ENCODE measurements around the gene MYH9.
A peak's percentile ranks its signal among the peaks of the same experiment; 100 is the strongest.

Gene MYH9

GRCh38 chr22:36360871-36361383 lies 26.8 kb downstream of the MYH9 start:
- H3K9me3 ChIP-seq (ENCODE audit: insufficient read depth, low read depth, low read length) = no peaks in the 10 kb centered on the region
- no peaks in the 10 kb centered on the region for H3K27me3 ChIP-seq (ENCODE audit: insufficient read depth, low read length)
- H3K36me3 ChIP-seq (ENCODE audit: insufficient read depth, low read depth, low read length) = peaks cover 5% of the 10 kb centered on the region; the same call in 1 of the 2 replicates
- peak overlapping the region; percentile 39 for H3K27ac ChIP-seq (ENCODE audit: low read length)
- H3K4me3 ChIP-seq (ENCODE audit: low read length) = no peak overlapping the region
- H3K9ac ChIP-seq (ENCODE audit: low read depth, low read length) = peak overlapping the region; percentile 55; the same call in 1 of the 2 replicates
- H3K4me1 ChIP-seq (ENCODE audit: insufficient read depth, low read length) = peaks cover 57% of the 10 kb centered on the region

GRCh38 chr22:36360011-36360410 lies 27.8 kb downstream of the MYH9 start:
- Histone ChIP-seq H3K27me3 (ENCODE audit: insufficient read depth, low read length) (no peaks in the 10 kb centered on the region), H3K4me1 (ENCODE audit: insufficient read depth, low read length) (peaks cover 61% of the 10 kb centered on the region), H3K9ac (ENCODE audit: low read depth, low read length) (peak overlapping the region; percentile 43; the same call in 1 of the 2 replicates), H3K9me3 (ENCODE audit: insufficient read depth, low read depth, low read length) (no peaks in the 10 kb centered on the region), H3K4me3 (ENCODE audit: low read length) (peak overlapping the region; percentile 46), H3K27ac (ENCODE audit: low read length) (peak overlapping the region; percentile 20), H3K36me3 (ENCODE audit: insufficient read depth, low read depth, low read length) (peaks cover 5% of the 10 kb centered on the region; the same call in 1 of the 2 replicates)

GRCh38 chr22:36359470-36359996 lies 28.2 kb downstream of the MYH9 start:
- peaks cover 58% of the 10 kb centered on the region for H3K4me1 ChIP-seq (ENCODE audit: insufficient read depth, low read length)
- no peaks in the 10 kb centered on the region for H3K9me3 ChIP-seq (ENCODE audit: insufficient read depth, low read depth, low read length)
- no peak overlapping the region for H3K9ac ChIP-seq (ENCODE audit: low read depth, low read length)
- peak overlapping the region; percentile 27; the same call in 1 of the 2 replicates for H3K4me3 ChIP-seq (ENCODE audit: low read length)
- H3K36me3 ChIP-seq (ENCODE audit: insufficient read depth, low read depth, low read length) = peaks cover 5% of the 10 kb centered on the region; the same call in 1 of the 2 replicates
- H3K27ac ChIP-seq (ENCODE audit: low read length) = peak overlapping the region; percentile 20
- H3K27me3 ChIP-seq (ENCODE audit: insufficient read depth, low read length) = no peaks in the 10 kb centered on the region

GRCh38 chr22:36358533-36359469 lies 29.0 kb downstream of the MYH9 start:
- Histone ChIP-seq H3K4me1 (ENCODE audit: insufficient read depth, low read length) (peaks cover 51% of the 10 kb centered on the region), H3K36me3 (ENCODE audit: insufficient read depth, low read depth, low read length) (peaks cover 5% of the 10 kb centered on the region; the same call in 1 of the 2 replicates), H3K9ac (ENCODE audit: low read depth, low read length) (no peak overlapping the region; the same call in 1 of the 2 replicates), H3K9me3 (ENCODE audit: insufficient read depth, low read depth, low read length) (no peaks in the 10 kb centered on the region), H3K4me3 (ENCODE audit: low read length) (no peak overlapping the region), H3K27me3 (ENCODE audit: insufficient read depth, low read length) (no peaks in the 10 kb centered on the region), H3K27ac (ENCODE audit: low read length) (no peak overlapping the region)

GRCh38 chr22:36356708-36357624 lies 30.8 kb downstream of the MYH9 start:
- Histone ChIP-seq H3K4me3 (ENCODE audit: low read length) (no peak overlapping the region), H3K9me3 (ENCODE audit: insufficient read depth, low read depth, low read length) (no peaks in the 10 kb centered on the region), H3K36me3 (ENCODE audit: insufficient read depth, low read depth, low read length) (peaks cover 5% of the 10 kb centered on the region; the same call in 1 of the 2 replicates), H3K9ac (ENCODE audit: low read depth, low read length) (peak overlapping the region; percentile 14; the same call in 1 of the 2 replicates), H3K27ac (ENCODE audit: low read length) (peak overlapping the region; percentile 32), H3K4me1 (ENCODE audit: insufficient read depth, low read length) (peaks cover 38% of the 10 kb centered on the region), H3K27me3 (ENCODE audit: insufficient read depth, low read length) (no peaks in the 10 kb centered on the region)

GRCh38 chr22:36355894-36356293 lies 31.9 kb downstream of the MYH9 start:
- Histone ChIP-seq H3K27me3 (ENCODE audit: insufficient read depth, low read length) (no peaks in the 10 kb centered on the region), H3K36me3 (ENCODE audit: insufficient read depth, low read depth, low read length) (peaks cover 5% of the 10 kb centered on the region; the same call in 1 of the 2 replicates), H3K4me3 (ENCODE audit: low read length) (no peak overlapping the region), H3K9ac (ENCODE audit: low read depth, low read length) (no peak overlapping the region), H3K9me3 (ENCODE audit: insufficient read depth, low read depth, low read length) (no peaks in the 10 kb centered on the region), H3K4me1 (ENCODE audit: insufficient read depth, low read length) (peaks cover 38% of the 10 kb centered on the region), H3K27ac (ENCODE audit: low read length) (no peak overlapping the region)

- Histone ChIP-seq H3K27me3 (ENCODE audit: insufficient read depth, low read length) (no peaks in the 10 kb centered on the region), H3K4me3 (ENCODE audit: low read length) (no peak overlapping the region), H3K27ac (ENCODE audit: low read length) (no peak overlapping the region), H3K4me1 (ENCODE audit: insufficient read depth, low read length) (peaks cover 34% of the 10 kb centered on the region), H3K9me3 (ENCODE audit: insufficient read depth, low read depth, low read length) (no peaks in the 10 kb centered on the region), H3K9ac (ENCODE audit: low read depth, low read length) (0 out of 2 replicates have a peak overlapping the region, but pooled peaks have one; percentile 2), H3K36me3 (ENCODE audit: insufficient read depth, low read depth, low read length) (peaks cover 5% of the 10 kb centered on the region; the same call in 1 of the 2 replicates)
Measured at GRCh38 chr22:36355362-36355761, 32.4 kb downstream of the MYH9 start.

- Histone ChIP-seq H3K4me1 (ENCODE audit: insufficient read depth, low read length) (peaks cover 24% of the 10 kb centered on the region), H3K27me3 (ENCODE audit: insufficient read depth, low read length) (no peaks in the 10 kb centered on the region), H3K9me3 (ENCODE audit: insufficient read depth, low read depth, low read length) (no peaks in the 10 kb centered on the region), H3K4me3 (ENCODE audit: low read length) (no peak overlapping the region), H3K9ac (ENCODE audit: low read depth, low read length) (no peak overlapping the region), H3K36me3 (ENCODE audit: insufficient read depth, low read depth, low read length) (peaks cover 8% of the 10 kb centered on the region; the same call in 1 of the 2 replicates), H3K27ac (ENCODE audit: low read length) (no peak overlapping the region)
Measured at GRCh38 chr22:36352803-36353507, 34.8 kb downstream of the MYH9 start.

GRCh38 chr22:36351921-36352802 lies 35.6 kb downstream of the MYH9 start:
- Histone ChIP-seq H3K27me3 (ENCODE audit: insufficient read depth, low read length) (no peaks in the 10 kb centered on the region), H3K4me1 (ENCODE audit: insufficient read depth, low read length) (peaks cover 20% of the 10 kb centered on the region), H3K9me3 (ENCODE audit: insufficient read depth, low read depth, low read length) (no peaks in the 10 kb centered on the region), H3K4me3 (ENCODE audit: low read length) (no peak overlapping the region), H3K9ac (ENCODE audit: low read depth, low read length) (peak overlapping the region; percentile 41; the same call in 1 of the 2 replicates), H3K36me3 (ENCODE audit: insufficient read depth, low read depth, low read length) (peaks cover 13% of the 10 kb centered on the region), H3K27ac (ENCODE audit: low read length) (peak overlapping the region; percentile 5)
